H1 (cell line): ENCODE results near the gene FBLN2. TPM values are rescaled to one million over a fixed set of nuclear protein-coding genes. Genes with fewer than 3 reads are reported as not detected.

ENCODE experiments used
- CTCF ChIA-PET: fragments of 300-600 bp; sonication (Branson Sonifier 250); formaldehyde crosslinking; loops from one replicate; lab custom pipeline; 2021; ENCODE audit not compliant: partially characterized antibody; lab: Charles Lee
- POLR2A ChIA-PET: fragments of 300-600 bp; sonication (Branson Sonifier 250); formaldehyde crosslinking; loops from one replicate; lab custom pipeline; 2021; ENCODE audit warnings: inconsistent platforms; ENCODE audit not compliant: partially characterized antibody; lab: Charles Lee
- DNase-seq, 2 experiments: peaks; one replicate each; pipeline versions ENCODE4 v3.0.0 to v3.0.0-alpha.2; 2010 to 2022; ENCODE audit warnings: low spot score in 2 of 2, low read depth in 1 of 2, mixed read lengths in 1 of 2
- FAIRE-seq: peaks from 2 replicates; lab custom pipeline; 2011; peaks lifted over from hg19 to GRCh38; lab: Jason Lieb, UNC
- H2AFZ ChIP-seq: 2 replicates; pipeline ENCODE4 v1.8.1; 2012; ENCODE audit warnings: low read length, inconsistent platforms
- H2AK5ac ChIP-seq: 2 replicates; pipeline ENCODE4 v1.6.1; 2013; ENCODE audit warnings: low read depth, low read length
- H2BK120ac ChIP-seq: replicated peaks from 2 replicates; pipeline ENCODE3; 2013; ENCODE audit warnings: low read depth, low read length, inconsistent platforms
- H2BK12ac ChIP-seq: 2 replicates; pipeline ENCODE4 v1.6.1; 2013; ENCODE audit warnings: low read depth, low read length
- H2BK15ac ChIP-seq: 2 replicates; pipeline ENCODE4 v1.6.1; 2013; ENCODE audit warnings: low read length
- H2BK20ac ChIP-seq: 2 replicates; pipeline ENCODE4 v1.6.1; 2013; ENCODE audit warnings: low read length
- H2BK5ac ChIP-seq: 2 replicates; pipeline ENCODE4 v1.6.1; 2013; ENCODE audit warnings: low read depth, low read length
- H3K14ac ChIP-seq: 2 replicates; pipeline ENCODE4 v1.6.1; 2013; ENCODE audit warnings: inconsistent platforms; ENCODE audit not compliant: insufficient read length
- H3K18ac ChIP-seq: 2 replicates; pipeline ENCODE4 v1.6.1; 2013; ENCODE audit warnings: low read length; ENCODE audit errors: extremely low read depth
- H3K23ac ChIP-seq: 2 replicates; pipeline ENCODE4 v1.6.1; 2013; ENCODE audit warnings: inconsistent platforms; ENCODE audit not compliant: insufficient read length
- H3K23me2 ChIP-seq: 2 replicates; pipeline ENCODE4 v1.6.1; 2013; ENCODE audit warnings: low read depth, low read length
- H3K27ac ChIP-seq: 2 replicates; pipeline ENCODE4 v1.6.1; 2011; ENCODE audit warnings: low read depth, low read length, inconsistent platforms
- H3K27me3 ChIP-seq, 4 experiments: replicated peaks in 1 of 4; 1 replicate in 1 of 4; 2 replicates in 3 of 4; pipeline versions ENCODE4 v1.6.1 to v1.8.1; 2011 to 2013; ENCODE audit warnings: low read length in 3 of 4, mild to moderate bottlenecking in 3 of 4, inconsistent platforms in 2 of 4, mixed read lengths in 2 of 4, moderate library complexity in 1 of 4; ENCODE audit not compliant: control insufficient read depth in 3 of 4, insufficient read depth in 3 of 4; ENCODE audit errors: extremely low read depth in 1 of 4
- H3K36me3 ChIP-seq, 4 experiments: 2 replicates each; pipeline versions ENCODE4 v1.6.1 to v1.8.1; 2011 to 2013; ENCODE audit warnings: mild to moderate bottlenecking in 4 of 4, low read length in 3 of 4, moderate library complexity in 2 of 4, control low read depth in 1 of 4, inconsistent platforms in 1 of 4; ENCODE audit not compliant: insufficient read depth in 4 of 4, control insufficient read depth in 2 of 4
- H3K4ac ChIP-seq: replicated peaks from 2 replicates; pipeline ENCODE3; 2013; ENCODE audit warnings: low read length, low read depth, mixed read lengths, inconsistent platforms; ENCODE audit not compliant: insufficient read length
- H3K4me1 ChIP-seq, 4 experiments: replicated peaks in 1 of 4; 1 replicate in 1 of 4; 2 replicates in 3 of 4; pipeline versions ENCODE4 v1.6.1 to v1.8.1; 2011 to 2013; ENCODE audit warnings: low read length in 3 of 4, inconsistent platforms in 2 of 4, mixed read lengths in 1 of 4; ENCODE audit not compliant: insufficient read depth in 4 of 4, control insufficient read depth in 3 of 4
- H3K4me2 ChIP-seq, 2 experiments: 2 replicates each; pipeline versions ENCODE4 v1.6.1 to v1.8.1; 2011 to 2013; ENCODE audit warnings: low read depth in 2 of 2, low read length in 2 of 2, control low read depth in 1 of 2, inconsistent platforms in 1 of 2, mild to moderate bottlenecking in 1 of 2; ENCODE audit not compliant: insufficient read depth in 1 of 2
- H3K4me3 ChIP-seq, 4 experiments: fragments of 200-600, 300-600 bp in 1 of 4; sonication (generic), shearing (Covaris generic), sonication (Bioruptor Twin) in 1 of 4; 2 replicates each; pipeline versions ENCODE4 v1.5.1 to v1.8.1; 2011 to 2016; ENCODE audit warnings: low read length in 4 of 4, low read depth in 3 of 4, control low read depth in 2 of 4, inconsistent platforms in 2 of 4, mild to moderate bottlenecking in 2 of 4, mixed read lengths in 1 of 4, moderate library complexity in 1 of 4; ENCODE audit not compliant: insufficient read depth in 2 of 4; ENCODE audit errors: extremely low read depth in 1 of 4
- H3K56ac ChIP-seq: replicated peaks from 2 replicates; pipeline ENCODE3; 2013; ENCODE audit warnings: low read depth, mild to moderate bottlenecking, mixed read lengths, low read length, inconsistent platforms; ENCODE audit not compliant: insufficient read length
- H3K79me1 ChIP-seq: 2 replicates; pipeline ENCODE4 v1.6.1; 2013; ENCODE audit warnings: low read depth, low read length, control low read depth
- H3K79me2 ChIP-seq, 2 experiments: 2 replicates each; pipeline versions ENCODE4 v1.6.1 to v1.8.1; 2012 to 2013; ENCODE audit warnings: low read length in 2 of 2, mild to moderate bottlenecking in 2 of 2, inconsistent platforms in 1 of 2; ENCODE audit not compliant: insufficient read depth in 2 of 2, control insufficient read depth in 1 of 2
- H3K9ac ChIP-seq, 4 experiments: replicated peaks in 1 of 4; 1 replicate in 1 of 4; 2 replicates in 3 of 4; pipeline versions ENCODE4 v1.6.1 to v1.8.1; 2011 to 2013; ENCODE audit warnings: low read depth in 3 of 4, low read length in 3 of 4, control low read depth in 2 of 4, mild to moderate bottlenecking in 2 of 4, moderate library complexity in 2 of 4, inconsistent platforms in 1 of 4; ENCODE audit errors: extremely low read depth in 1 of 4
- H3K9me3 ChIP-seq, 2 experiments: 2 replicates each; pipeline versions ENCODE4 v1.6.1 to v1.8.1; 2012 to 2013; ENCODE audit warnings: mild to moderate bottlenecking in 2 of 2, moderate library complexity in 2 of 2, control low read depth in 1 of 2, inconsistent platforms in 1 of 2, low read depth in 1 of 2, low read length in 1 of 2, mixed read lengths in 1 of 2; ENCODE audit not compliant: insufficient read depth in 2 of 2
- H4K20me1 ChIP-seq, 2 experiments: replicated peaks in 1 of 2; 2 replicates each; pipeline versions ENCODE3 to v1.8.1; 2011 to 2013; ENCODE audit warnings: inconsistent platforms in 2 of 2, low read length in 2 of 2, mild to moderate bottlenecking in 1 of 2; ENCODE audit not compliant: insufficient read depth in 2 of 2, control insufficient read depth in 1 of 2
- H4K5ac ChIP-seq: 2 replicates; pipeline ENCODE4 v1.6.1; 2013; ENCODE audit warnings: low read length, low read depth, mixed read lengths, inconsistent platforms; ENCODE audit not compliant: insufficient read length
- H4K8ac ChIP-seq: 2 replicates; pipeline ENCODE4 v1.8.0; 2013; ENCODE audit warnings: mild to moderate bottlenecking, moderate library complexity, low read length, inconsistent platforms; ENCODE audit not compliant: insufficient read depth; ENCODE audit errors: extremely low read depth
- H4K91ac ChIP-seq: replicated peaks from 2 replicates; pipeline ENCODE3; 2013; ENCODE audit warnings: low read length, mixed read lengths, inconsistent platforms; ENCODE audit not compliant: insufficient read length
- EP300 ChIP-seq, 2 experiments: IDR thresholded peaks; 1 replicate in 1 of 2; 2 replicates in 1 of 2; pipeline ENCODE4 v1.6.1; 2011 to 2012; ENCODE audit warnings: low read depth in 2 of 2, low read length in 2 of 2, mild to moderate bottlenecking in 2 of 2, borderline replicate concordance in 1 of 2, inconsistent platforms in 1 of 2, moderate library complexity in 1 of 2
- FOSL1 ChIP-seq: IDR thresholded peaks from 2 replicates; pipeline ENCODE4 v1.6.1; 2011; ENCODE audit warnings: mild to moderate bottlenecking, low read depth, low read length, moderate library complexity; ENCODE audit not compliant: insufficient read depth
- KDM4A ChIP-seq: IDR thresholded peaks from one replicate; pipeline ENCODE4 v1.7.1; 2012; ENCODE audit warnings: low read depth, mild to moderate bottlenecking, moderate library complexity, low read length, inconsistent platforms; ENCODE audit not compliant: severe bottlenecking
- POU5F1 ChIP-seq: IDR thresholded peaks from 2 replicates; pipeline ENCODE4 v1.6.1; 2011; ENCODE audit warnings: low read depth, mild to moderate bottlenecking, low read length, moderate library complexity
- SP4 ChIP-seq: IDR thresholded peaks from 2 replicates; pipeline ENCODE4 v1.6.1; 2012; ENCODE audit warnings: low read length, inconsistent platforms
- TAF1 ChIP-seq: IDR thresholded peaks from 2 replicates; pipeline ENCODE4 v1.6.1; 2011; ENCODE audit warnings: mild to moderate bottlenecking, low read depth, low read length
- TCF12 ChIP-seq: IDR thresholded peaks from 2 replicates; pipeline ENCODE4 v1.6.1; 2011; ENCODE audit warnings: low read depth, mild to moderate bottlenecking, low read length
- TEAD4 ChIP-seq: IDR thresholded peaks from 2 replicates; pipeline ENCODE4 v1.6.1; 2012; ENCODE audit warnings: low read depth, low read length, inconsistent platforms, mixed read lengths
- ZNF274 ChIP-seq: IDR thresholded peaks from 2 replicates; pipeline ENCODE4 v1.7.0; 2012; ENCODE audit warnings: low read length, borderline replicate concordance; ENCODE audit errors: extremely low read depth
- WGBS, 2 experiments: shearing (Covaris generic) in 1 of 2; methylation state at CpG; one replicate each; pipeline versions ENCODE4 v1.1.6 to v1.1.7; 2013 to 2015; ENCODE audit warnings: low lambda C conversion rate in 2 of 2, mixed read lengths in 2 of 2, inconsistent platforms in 1 of 2, low coverage in 1 of 2, missing lambda C conversion rate in 1 of 2; ENCODE audit not compliant: insufficient replicate concordance in 2 of 2, insufficient coverage in 1 of 2, insufficient read length in 1 of 2; ENCODE audit errors: extremely low coverage in 1 of 2, missing lambda C conversion rate in 1 of 2; 5-methylcytosine and 5-hydroxymethylcytosine counted together
- polyA plus RNA-seq, 7 experiments: library from polyadenylated mRNA; depleted of rRNA in 3 of 7; stranded (reverse) in 5 of 7; unstranded in 2 of 7; fragments of >200 nt in 5 of 7; fragments of 200-250 nt in 2 of 7; gene quantifications; 1 replicate in 5 of 7; 2 replicates in 1 of 7; 4 replicates in 1 of 7; pipeline versions ENCODE4 v1.2.1 to v1.2.3, GENCODE V29; 2011 to 2013; ENCODE audit warnings: missing spikeins in 2 of 7, mixed read lengths in 2 of 7
- total RNA-seq: library from RNA; stranded (reverse); fragmentation: NEBNext Ultra II Directional; extraction: Animal tissue kit (Norgen Biotek cat#: 25700); gene quantifications from 2 replicates; pipeline ENCODE4 v1.2.1, GENCODE V29; 2021

The FBLN2 gene
- total and polyA plus RNA-seq, 2 of the 8 experiments (the other 6 are each of a cell fraction or from before 2014, with no cell fraction given): 17.4 to 24.2 TPM

DNA sequence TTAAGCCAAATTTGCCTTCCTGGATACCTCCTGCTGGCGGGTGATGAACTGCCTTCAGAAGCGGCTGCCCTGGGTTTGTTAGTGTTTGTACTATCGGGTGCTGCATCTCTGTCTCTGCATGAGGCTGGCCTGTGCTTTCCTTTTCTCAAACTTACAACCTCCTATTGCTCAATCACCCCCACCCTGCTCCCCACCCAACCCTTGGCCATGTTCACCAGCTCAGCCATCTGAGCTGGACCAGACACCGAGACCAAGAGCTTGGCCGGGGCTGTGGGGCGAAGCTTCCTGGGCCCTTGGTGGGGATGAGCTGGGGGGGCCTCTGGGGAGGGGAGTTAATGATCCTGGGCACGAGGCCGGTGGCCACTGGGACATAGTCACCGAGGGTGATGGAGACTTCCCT, 16.8 kb upstream of the FBLN2 start:
- FAIRE-seq (no peak), DNase-seq (no peak)

More for the DNA sequence above, 16.8 kb upstream of the FBLN2 start:
- no peak overlapping the region for H2BK5ac ChIP-seq
- H3K4me2 ChIP-seq: no peak overlapping the region
- H3K79me1 ChIP-seq: no peaks in the 10 kb centered on the region
- no peak overlapping the region for H3K14ac ChIP-seq
- no peaks in the 10 kb centered on the region for H4K20me1 ChIP-seq
- H3K79me2 ChIP-seq: no peaks in the 10 kb centered on the region
- H2AK5ac ChIP-seq: no peak overlapping the region
- CTCF ChIA-PET: interaction anchor here (0.6 to 51.2 kb wide), 5 partner anchors 10 to 438 kb away, joined by 3 to 856 read pairs (median 4); no protein-coding TSS in a partner anchor
- peaks cover 5% of the 10 kb centered on the region; the same call in 1 of the 2 replicates for H3K23me2 ChIP-seq
- POLR2A ChIA-PET: no interaction called here
- H3K18ac ChIP-seq: no peak overlapping the region
- no peak overlapping the region for H2BK15ac ChIP-seq
- H2BK20ac ChIP-seq: no peak overlapping the region
- WGBS, 2 experiments: 90% methylated on average over 8 of the region's 9 CpGs; no CpG with 5 or more reads in 1 of the 2 experiments
- H3K27me3 ChIP-seq: no peaks in the 10 kb centered on the region
- peaks cover 0 to 12% (median 6%) of the 10 kb centered on the region in 4 experiments; a peak in 6 of 7 replicates for H3K4me1 ChIP-seq
- no peak overlapping the region for H3K23ac ChIP-seq
- H3K9ac ChIP-seq: no peak overlapping the region
- H3K4ac ChIP-seq: no peak overlapping the region
- H3K56ac ChIP-seq: no peak overlapping the region
- H4K5ac ChIP-seq: no peak overlapping the region
- H3K36me3 ChIP-seq: no peaks in the 10 kb centered on the region
- no peak overlapping the region for H3K27ac ChIP-seq
- no peak overlapping the region; the same call in 1 of the 2 replicates for H4K8ac ChIP-seq
- no peak overlapping the region for H4K91ac ChIP-seq
- no peak overlapping the region for H2BK12ac ChIP-seq
- no peak overlapping the region for H2AFZ ChIP-seq
- no peaks in the 10 kb centered on the region for H3K9me3 ChIP-seq
- H2BK120ac ChIP-seq: no peak overlapping the region
- no peak overlapping the region for H3K4me3 ChIP-seq
- TF ChIP-seq FOSL1: no peak
- no peak for TF ChIP-seq POU5F1
- no peak for TF ChIP-seq EP300 (IDR thresholded peaks at IDR 0.05; ENCODE audit: borderline replicate concordance in 1 of 2, low read depth in 2 of 2, low read length in 2 of 2)
- TF ChIP-seq KDM4A: no peak
- no peak for TF ChIP-seq TCF12
- TF ChIP-seq ZNF274: no peak
- no peak for TF ChIP-seq TAF1
- TF ChIP-seq SP4: no peak
- no peak for TF ChIP-seq TEAD4
